Progenitor cell of endocrine pancreas (in vitro differentiated cells): ENCODE results near the gene VIPAS39. TPM values are rescaled to one million over a fixed set of nuclear protein-coding genes. Genes with fewer than 3 reads are reported as not detected.

ENCODE experiments used
- DNase-seq: peaks from one replicate; pipeline ENCODE4 v3.0.0; 2021; ENCODE audit warnings: low spot score; ENCODE audit not compliant: unreplicated experiment
- H3K27ac Mint-ChIP-seq: 2 replicates; pipeline ENCODE4 v1.8.0; 2021; ENCODE audit warnings: mild to moderate bottlenecking, moderate library complexity, mixed read lengths
- H3K27me3 Mint-ChIP-seq: 2 replicates; pipeline ENCODE4 v1.8.0; 2021; ENCODE audit warnings: mixed read lengths
- H3K36me3 Mint-ChIP-seq: 2 replicates; pipeline ENCODE4 v1.8.0; 2022; ENCODE audit warnings: mixed read lengths; ENCODE audit not compliant: insufficient read depth
- H3K4me1 Mint-ChIP-seq: 2 replicates; pipeline ENCODE4 v1.8.0; 2021; ENCODE audit warnings: low read depth, mixed read lengths
- H3K4me3 Mint-ChIP-seq: 2 replicates; pipeline ENCODE4 v1.8.0; 2021; ENCODE audit warnings: low read depth, mild to moderate bottlenecking, moderate library complexity, mixed read lengths
- H3K9me3 Mint-ChIP-seq: 2 replicates; pipeline ENCODE4 v1.8.0; 2021; ENCODE audit warnings: low read depth, mixed read lengths
- total RNA-seq: library from RNA; stranded (reverse); gene quantifications from 2 replicates; pipeline ENCODE4 v1.2.1, GENCODE V29; 2021
- TF ChIP-seq, protein P1 (sequence below): fragments of 200-600 bp; sonication (generic); IDR thresholded peaks from one replicate; pipeline ENCODE4 v1.5.0; 2021; ENCODE audit warnings: antibody characterized with exemption, mild to moderate bottlenecking; ENCODE audit not compliant: unreplicated experiment

Gene VIPAS39
- total RNA-seq, 1 donor from 2014 or later = 30.7 TPM

DNA sequence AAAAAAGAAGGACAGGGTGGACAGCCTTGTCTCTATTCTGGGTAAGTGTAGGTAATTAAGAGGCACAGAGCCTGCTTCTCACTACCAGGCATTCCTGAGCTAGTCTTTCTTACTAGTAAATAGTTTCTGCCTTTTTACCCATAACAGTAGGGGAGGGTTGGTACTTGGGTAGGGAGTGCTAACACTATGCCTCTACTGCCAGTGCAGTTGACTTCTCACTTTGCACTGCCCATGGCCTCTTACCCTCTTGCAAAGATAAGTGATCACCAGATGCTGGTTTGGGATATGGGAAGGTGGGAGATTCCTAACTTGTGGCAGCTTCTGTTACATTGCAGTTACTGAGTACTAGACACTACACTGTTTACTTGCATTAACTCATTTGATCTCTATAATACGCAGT is 12.1 kb upstream of the VIPAS39 start:
- DNase-seq = no peak
- Mint-ChIP-seq H3K4me3 (no peak overlapping the region), H3K9me3 (no peaks in the 10 kb centered on the region), H3K36me3 (peaks cover 15% of the 10 kb centered on the region), H3K27me3 (no peaks in the 10 kb centered on the region), H3K4me1 (peaks cover 5% of the 10 kb centered on the region), H3K27ac (no peak overlapping the region)
- TF ChIP-seq, protein P1, sequence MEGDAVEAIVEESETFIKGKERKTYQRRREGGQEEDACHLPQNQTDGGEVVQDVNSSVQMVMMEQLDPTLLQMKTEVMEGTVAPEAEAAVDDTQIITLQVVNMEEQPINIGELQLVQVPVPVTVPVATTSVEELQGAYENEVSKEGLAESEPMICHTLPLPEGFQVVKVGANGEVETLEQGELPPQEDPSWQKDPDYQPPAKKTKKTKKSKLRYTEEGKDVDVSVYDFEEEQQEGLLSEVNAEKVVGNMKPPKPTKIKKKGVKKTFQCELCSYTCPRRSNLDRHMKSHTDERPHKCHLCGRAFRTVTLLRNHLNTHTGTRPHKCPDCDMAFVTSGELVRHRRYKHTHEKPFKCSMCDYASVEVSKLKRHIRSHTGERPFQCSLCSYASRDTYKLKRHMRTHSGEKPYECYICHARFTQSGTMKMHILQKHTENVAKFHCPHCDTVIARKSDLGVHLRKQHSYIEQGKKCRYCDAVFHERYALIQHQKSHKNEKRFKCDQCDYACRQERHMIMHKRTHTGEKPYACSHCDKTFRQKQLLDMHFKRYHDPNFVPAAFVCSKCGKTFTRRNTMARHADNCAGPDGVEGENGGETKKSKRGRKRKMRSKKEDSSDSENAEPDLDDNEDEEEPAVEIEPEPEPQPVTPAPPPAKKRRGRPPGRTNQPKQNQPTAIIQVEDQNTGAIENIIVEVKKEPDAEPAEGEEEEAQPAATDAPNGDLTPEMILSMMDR = no peak

DNA sequence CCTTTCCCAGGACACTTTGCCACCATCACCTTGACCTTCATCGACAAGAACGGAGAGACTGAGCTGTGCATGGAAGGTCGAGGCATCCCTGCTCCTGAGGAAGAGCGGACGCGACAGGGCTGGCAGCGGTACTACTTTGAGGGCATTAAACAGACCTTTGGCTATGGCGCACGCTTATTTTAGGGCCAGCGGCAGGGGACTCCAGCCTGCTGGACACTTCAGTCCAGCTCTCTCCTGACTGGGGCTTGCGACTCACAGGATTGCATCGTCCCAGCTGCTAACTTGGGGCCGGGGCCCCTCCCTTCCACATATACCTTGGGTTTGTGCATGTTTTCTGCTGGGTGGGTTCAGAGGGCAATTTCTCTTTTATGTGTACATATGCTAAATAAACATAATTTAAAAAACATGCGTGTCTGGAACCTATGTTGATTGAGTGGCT is 11.7 kb upstream of the VIPAS39 start:
- TF ChIP-seq, protein P1 = no peak
- no peak overlapping the region for H3K4me3 Mint-ChIP-seq
- no peaks in the 10 kb centered on the region for H3K27me3 Mint-ChIP-seq

GRCh38 chr14:77467801-77468200 is 10.4 kb upstream of the VIPAS39 start:
- Mint-ChIP-seq H3K9me3 (no peaks in the 10 kb centered on the region), H3K27me3 (no peaks in the 10 kb centered on the region), H3K4me3 (no peak overlapping the region), H3K4me1 (peaks cover 5% of the 10 kb centered on the region), H3K27ac (no peak overlapping the region), H3K36me3 (peaks cover 19% of the 10 kb centered on the region)
- TF ChIP-seq, protein P1 = no peak
- DNase-seq = no peak

More for the DNA sequence above, 11.7 kb upstream of the VIPAS39 start:
- DNase-seq = no peak
- peaks cover 5% of the 10 kb centered on the region for H3K4me1 Mint-ChIP-seq
- peak overlapping the region; percentile 52 for H3K27ac Mint-ChIP-seq
- H3K9me3 Mint-ChIP-seq = no peaks in the 10 kb centered on the region
- H3K36me3 Mint-ChIP-seq = peaks cover 15% of the 10 kb centered on the region

- Mint-ChIP-seq H3K4me1 (peaks cover 25% of the 10 kb centered on the region), H3K27ac (peak overlapping the region; percentile 100), H3K27me3 (no peaks in the 10 kb centered on the region), H3K36me3 (peaks cover 23% of the 10 kb centered on the region), H3K4me3 (peak overlapping the region; percentile 100), H3K9me3 (no peaks in the 10 kb centered on the region)
- no peak for DNase-seq
- TF ChIP-seq, protein P1 = peak; percentile 62
These were observed 1.8 kb upstream of the VIPAS39 start for GRCh38 chr14:77459072-77459723.

GRCh38 chr14:77458249-77458950 is 999 bp upstream of the VIPAS39 start:
- no peak for DNase-seq
- Mint-ChIP-seq H3K4me1 (peaks cover 25% of the 10 kb centered on the region), H3K27me3 (no peaks in the 10 kb centered on the region), H3K36me3 (peaks cover 19% of the 10 kb centered on the region), H3K9me3 (no peaks in the 10 kb centered on the region), H3K4me3 (peak overlapping the region; percentile 100), H3K27ac (peak overlapping the region; percentile 100)
- TF ChIP-seq, protein P1 = no peak
